ENCODE results near the gene PRKG1. TPM values are rescaled to one million over a fixed set of nuclear protein-coding genes. Genes with fewer than 3 reads are reported as not detected.

PRKG1 gene
- total and polyA plus RNA-seq, 2 of the 4 experiments (the other 2 are of a cell fraction), result 3.5 to 18.3 TPM

DNA sequence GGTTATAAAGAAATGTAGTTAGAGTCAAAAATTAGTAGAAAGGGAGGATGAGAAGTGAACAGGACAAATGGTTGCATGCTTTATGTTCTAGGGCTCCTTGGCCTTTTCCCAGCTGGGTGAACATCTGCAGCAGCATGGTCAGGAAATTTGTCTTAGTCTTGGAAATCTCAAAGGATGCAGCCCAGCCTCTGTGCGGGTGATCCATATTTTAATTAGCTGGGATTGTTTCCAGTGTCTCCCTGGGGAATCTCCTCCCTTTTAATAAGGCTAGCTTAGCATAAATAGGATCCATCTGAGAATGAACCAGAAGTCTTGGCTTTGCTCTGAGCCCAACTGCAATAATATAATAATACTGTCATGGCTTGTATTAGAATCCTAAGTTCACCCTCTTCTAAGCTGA lies 198.3 kb downstream of the PRKG1 start:
- no peaks in the 10 kb centered on the region for H4K20me1 ChIP-seq (ENCODE audit: insufficient read depth, low read length)
- H4K91ac ChIP-seq (ENCODE audit: insufficient read depth, low read depth, low read length), result no peak overlapping the region
- DNase-seq (no peak), ATAC-seq (ENCODE audit: low read depth) (no peak)
- H2AK9ac ChIP-seq (replicated peaks; ENCODE audit: low read depth, low read length, poor library complexity), result no peak overlapping the region
- dilution Hi-C loops (cut with HindIII; ENCODE audit: low sequenced_read_pairs, unreplicated experiment) (no loop called here), in situ Hi-C loops (cut with MboI; ENCODE audit: low sequenced_read_pairs) (no loop called here), intact Hi-C loops (cut with micrococcal nuclease) (no loop called here)
- no peak overlapping the region for H2AFZ ChIP-seq (replicated peaks; ENCODE audit: low read length, poor library complexity)
- H2BK20ac ChIP-seq (ENCODE audit: low read depth, low read length), result no peak overlapping the region
- no peaks in the 10 kb centered on the region for H3K9me1 ChIP-seq (ENCODE audit: insufficient read depth, low read length)
- H4K8ac ChIP-seq (ENCODE audit: low read depth in 2 of 2, low read length in 2 of 2), result no peak overlapping the region
- H2BK15ac ChIP-seq (ENCODE audit: low read depth, low read length), result no peak overlapping the region
- no peak for TF ChIP-seq FOS (IDR thresholded peaks at IDR 0.05; ENCODE audit: low read depth, low read length)
- H3K4me3 ChIP-seq (ENCODE audit: insufficient read depth, low read depth, low read length), result no peak overlapping the region
- no peak overlapping the region for H3K14ac ChIP-seq (replicated peaks; ENCODE audit: low read depth, low read length)
- no peak overlapping the region for H3K9ac ChIP-seq (ENCODE audit: low read depth, low read length)
- H3K18ac ChIP-seq (ENCODE audit: low read depth, low read length), result no peak overlapping the region
- ChIA-PET CTCF (no interaction called here), POLR2A (ENCODE audit: unreplicated experiment) (no interaction called here)
- H3K79me1 ChIP-seq (ENCODE audit: low read depth in 1 of 2, low read length in 2 of 2), result peaks cover 4 to 8% of the 10 kb centered on the region in 2 experiments; a peak in 3 of 4 replicates
- H3K23ac ChIP-seq (ENCODE audit: low read depth, low read length), result no peak overlapping the region
- no peak overlapping the region for H2BK120ac ChIP-seq (ENCODE audit: low read depth, low read length)
- no peak overlapping the region for H3K4ac ChIP-seq (ENCODE audit: low read depth, low read length)
- H3K56ac ChIP-seq (ENCODE audit: extremely low read depth, insufficient read depth, low read length), result no peak overlapping the region
- BruUV-seq (replicated peaks), result no TSS peak
- H3K4me1 ChIP-seq (ENCODE audit: control insufficient read depth, insufficient read depth, low read length), result peaks cover 1% of the 10 kb centered on the region; the same call in 1 of the 2 replicates
- H2AK5ac ChIP-seq (ENCODE audit: low read depth, low read length), result no peak overlapping the region
- H3K9me3 ChIP-seq (ENCODE audit: control insufficient read depth, insufficient read depth, low read length), result no peaks in the 10 kb centered on the region
- no peak overlapping the region for H2BK5ac ChIP-seq (ENCODE audit: low read depth, low read length, poor library complexity, severe bottlenecking)
- no peak overlapping the region for H3K4me2 ChIP-seq (ENCODE audit: low read depth, low read length)
- no peaks in the 10 kb centered on the region for H3K36me3 ChIP-seq (ENCODE audit: control insufficient read depth, insufficient read depth, low read length)
- WGBS, 2 experiments (ENCODE audit: extremely low coverage in 2 of 2, insufficient read length in 1 of 2), result no CpG with 5 or more reads among the region's 1 CpG
- no peak overlapping the region for H4K5ac ChIP-seq (ENCODE audit: low read depth, low read length)
- H3K27me3 ChIP-seq (ENCODE audit: control insufficient read depth, insufficient read depth, low read length), result no peaks in the 10 kb centered on the region
- no peak overlapping the region for H3K27ac ChIP-seq (ENCODE audit: insufficient read depth, low read length)
